ENCODE results near the gene HES7. TPM values are rescaled to one million over a fixed set of nuclear protein-coding genes. Genes with fewer than 3 reads are reported as not detected.

The HES7 gene
- total RNA-seq, 1 experiment from 2014 or later: 0.61 TPM

GRCh38 chr17:8095361-8095760 lies 28.5 kb downstream of the HES7 start:
- no peaks in the 10 kb centered on the region for H3K9me2 ChIP-seq (ENCODE audit: insufficient read depth)
- no peak overlapping the region for H3K4me3 ChIP-seq (replicated peaks in 1 of 2; ENCODE audit: low read depth in 1 of 2, low read length in 2 of 2)
- 0 out of 4 replicates have a peak, but pooled peaks cover 0 to 3% of the 10 kb centered on the region in 2 experiments for H3K4me1 ChIP-seq (ENCODE audit: control insufficient read depth in 1 of 2, insufficient read depth in 2 of 2, low read length in 2 of 2)
- ATAC-seq (no peak), DNase-seq (ENCODE audit: low read depth, low spot score) (no peak)
- no peak overlapping the region for H2AFZ ChIP-seq (ENCODE audit: low read depth, low read length, poor library complexity, severe bottlenecking)
- no TSS peak for BruUV-seq (replicated peaks)
- H4K20me1 ChIP-seq (ENCODE audit: insufficient read depth): no peaks in the 10 kb centered on the region
- RAD21 ChIA-PET (ENCODE audit: low non-redundant PET in 1 of 2, low total read pairs in 2 of 2, uncharacterized antibody in 2 of 2, unreplicated experiment in 2 of 2): no interaction called here
- H3K9ac ChIP-seq (ENCODE audit: low read length): no peak overlapping the region
- no peaks in the 10 kb centered on the region for H3K79me2 ChIP-seq (ENCODE audit: insufficient read depth, low read length)
- H3K27me3 ChIP-seq (ENCODE audit: insufficient read depth, low read length): no peaks in the 10 kb centered on the region
- H3K36me3 ChIP-seq (ENCODE audit: control insufficient read depth in 1 of 2, insufficient read depth in 2 of 2, low read length in 2 of 2): no peaks in the 10 kb centered on the region
- TF ChIP-seq SIN3A (IDR thresholded peaks at IDR 0.05; ENCODE audit: low read depth): no peak
- CTCF ChIA-PET: interaction anchor here (2.0 to 3.6 kb wide), 2 partner anchors 9 to 12 kb away, joined by 8 to 34 read pairs; no protein-coding TSS in a partner anchor
- no peak overlapping the region for H3K27ac ChIP-seq (ENCODE audit: low read depth, low read length)
- no peak overlapping the region for H3K4me2 ChIP-seq (ENCODE audit: low read length)
- H3K9me3 ChIP-seq (ENCODE audit: control insufficient read depth in 1 of 2, insufficient read depth in 1 of 2, low read depth in 1 of 2, low read length in 2 of 2): no peaks in the 10 kb centered on the region
- intact Hi-C loops (cut with micrococcal nuclease): no loop called here
- POLR2A ChIA-PET: no interaction called here

- Histone ChIP-seq H3K4me3 (replicated peaks in 1 of 2; ENCODE audit: low read depth in 1 of 2, low read length in 2 of 2) (no peak overlapping the region), H2AFZ (ENCODE audit: low read depth, low read length, poor library complexity, severe bottlenecking) (no peak overlapping the region), H3K4me1 (ENCODE audit: control insufficient read depth in 1 of 2, insufficient read depth in 2 of 2, low read length in 2 of 2) (peaks cover 2 to 11% of the 10 kb centered on the region in 2 experiments; a peak in 2 of 4 replicates), H3K36me3 (ENCODE audit: control insufficient read depth in 1 of 2, insufficient read depth in 2 of 2, low read length in 2 of 2) (no peaks in the 10 kb centered on the region), H4K20me1 (ENCODE audit: insufficient read depth) (no peaks in the 10 kb centered on the region), H3K27ac (ENCODE audit: low read depth, low read length) (no peak overlapping the region), H3K9me3 (ENCODE audit: control insufficient read depth in 1 of 2, insufficient read depth in 1 of 2, low read depth in 1 of 2, low read length in 2 of 2) (no peaks in the 10 kb centered on the region), H3K9me2 (ENCODE audit: insufficient read depth) (no peaks in the 10 kb centered on the region), H3K27me3 (ENCODE audit: insufficient read depth, low read length) (no peaks in the 10 kb centered on the region), H3K4me2 (ENCODE audit: low read length) (no peak overlapping the region), H3K9ac (ENCODE audit: low read length) (no peak overlapping the region), H3K79me2 (ENCODE audit: insufficient read depth, low read length) (no peaks in the 10 kb centered on the region)
- no peak for DNase-seq (ENCODE audit: low read depth, low spot score)
- no peak for ATAC-seq
- ChIA-PET CTCF (interaction anchor here (0.9 kb wide), 1 partner anchor 19 kb away, joined by 3 read pairs; no protein-coding TSS in a partner anchor), RAD21 (ENCODE audit: low non-redundant PET in 1 of 2, low total read pairs in 2 of 2, uncharacterized antibody in 2 of 2, unreplicated experiment in 2 of 2) (no interaction called here), POLR2A (no interaction called here)
- no TSS peak for BruUV-seq (replicated peaks)
- TF ChIP-seq RAD21 (IDR thresholded peaks at IDR 0.05; ENCODE audit: low read depth): no peak
- TF ChIP-seq POLR2AphosphoS5 (IDR thresholded peaks at IDR 0.05; ENCODE audit: low read depth, low read length): no peak
- TF ChIP-seq SRF (IDR thresholded peaks at IDR 0.05; ENCODE audit: low read depth): no peak
- TF ChIP-seq POLR2A (IDR thresholded peaks at IDR 0.05; ENCODE audit: borderline replicate concordance, extremely low read depth, insufficient read depth, insufficient read length): no peak
- TF ChIP-seq CBX3 (IDR thresholded peaks at IDR 0.05; ENCODE audit: low read depth): no peak
- TF ChIP-seq FOSL1 (IDR thresholded peaks at IDR 0.05; ENCODE audit: low read depth): no peak
- no peak for TF ChIP-seq ATF3 (IDR thresholded peaks at IDR 0.05)
- no peak for TF ChIP-seq ZFX (IDR thresholded peaks at IDR 0.05)
- TF ChIP-seq CTCF (IDR thresholded peaks at IDR 0.05 in 2 of 3, conservative IDR thresholded peaks at IDR 0.05 in 1 of 3; ENCODE audit: borderline replicate concordance in 1 of 3, insufficient read depth in 1 of 3, low read depth in 2 of 3, low read length in 2 of 3): no peak
- no peak for TF ChIP-seq REST (IDR thresholded peaks at IDR 0.05; ENCODE audit: low read depth)
- no peak for TF ChIP-seq EZH2phosphoT487 (IDR thresholded peaks at IDR 0.05; ENCODE audit: borderline replicate concordance)
- no peak for TF ChIP-seq MAX (IDR thresholded peaks at IDR 0.05)
- TF ChIP-seq JUND (IDR thresholded peaks at IDR 0.05): no peak
- no peak for TF ChIP-seq YY1 (IDR thresholded peaks at IDR 0.05; ENCODE audit: extremely low read depth, insufficient replicate concordance, low read depth, low read length)
- no peak for TF ChIP-seq SIN3A (IDR thresholded peaks at IDR 0.05; ENCODE audit: low read depth)
- no peak for TF ChIP-seq EGR1 (IDR thresholded peaks at IDR 0.05; ENCODE audit: low read depth)
- intact Hi-C loops (cut with micrococcal nuclease): no loop called here
Observed at GRCh38 chr17:8091033-8091687, 32.7 kb downstream of the HES7 start.
